Measurements from ENCODE around the gene DYNLT5. TPM values are rescaled to one million over a fixed set of nuclear protein-coding genes. Genes with fewer than 3 reads are reported as not detected.
A peak's percentile ranks its signal among the peaks of the same experiment; 100 is the strongest.
"Not testable (repeated sequence)": the region's sequence is repeated elsewhere in the genome, so short reads cannot be mapped to it uniquely, and the experiment has no call there.

DYNLT5 gene, protein sequence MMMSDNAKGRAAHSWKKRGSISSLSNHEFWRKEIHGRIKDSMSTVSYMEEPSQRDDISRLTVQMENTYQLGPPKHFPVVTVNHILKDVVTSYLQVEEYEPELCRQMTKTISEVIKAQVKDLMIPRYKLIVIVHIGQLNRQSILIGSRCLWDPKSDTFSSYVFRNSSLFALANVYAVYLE
- total RNA-seq = 0.26 TPM in 1 of 2 replicates, not detected in the other
- not detected for polyA plus RNA-seq (2012)

DNA sequence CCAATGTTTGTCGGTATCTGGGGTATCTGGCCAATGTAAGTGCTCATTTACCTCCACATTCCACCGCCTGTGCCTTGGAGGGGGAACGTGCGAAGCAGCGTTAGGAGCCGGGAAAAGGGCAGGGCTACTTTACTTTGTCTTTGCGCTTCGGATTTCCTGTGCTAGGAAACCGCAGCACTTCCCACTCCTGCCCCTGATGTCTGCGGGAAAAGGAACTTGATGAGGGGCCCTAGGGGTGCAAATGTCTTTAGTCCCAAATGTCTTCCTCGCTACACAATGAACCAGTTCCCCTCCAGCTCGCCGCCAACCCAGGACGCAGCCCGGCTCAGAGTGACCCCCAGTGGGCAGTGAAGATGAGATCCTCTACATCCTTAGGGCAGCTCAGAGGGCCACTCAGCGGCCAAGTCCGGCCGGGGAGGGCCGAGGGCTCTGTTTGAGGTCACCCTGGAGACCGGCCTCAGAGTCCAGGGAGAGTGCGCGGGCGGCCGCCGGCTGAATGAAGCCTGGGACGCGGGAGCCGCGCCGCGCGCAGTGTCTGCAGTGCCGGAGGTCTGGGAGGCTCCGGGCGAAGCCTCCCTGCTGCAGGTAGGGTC is at the start of gene DYNLT5:
Gene DYNLT5 (plus strand): TSS at position 460 of the 593 bp plus-strand sequence. CDS start 2,200 bp downstream, outside the sequence.
- peak; percentile 58 for DNase-seq (ENCODE audit: low read depth)

DNA sequence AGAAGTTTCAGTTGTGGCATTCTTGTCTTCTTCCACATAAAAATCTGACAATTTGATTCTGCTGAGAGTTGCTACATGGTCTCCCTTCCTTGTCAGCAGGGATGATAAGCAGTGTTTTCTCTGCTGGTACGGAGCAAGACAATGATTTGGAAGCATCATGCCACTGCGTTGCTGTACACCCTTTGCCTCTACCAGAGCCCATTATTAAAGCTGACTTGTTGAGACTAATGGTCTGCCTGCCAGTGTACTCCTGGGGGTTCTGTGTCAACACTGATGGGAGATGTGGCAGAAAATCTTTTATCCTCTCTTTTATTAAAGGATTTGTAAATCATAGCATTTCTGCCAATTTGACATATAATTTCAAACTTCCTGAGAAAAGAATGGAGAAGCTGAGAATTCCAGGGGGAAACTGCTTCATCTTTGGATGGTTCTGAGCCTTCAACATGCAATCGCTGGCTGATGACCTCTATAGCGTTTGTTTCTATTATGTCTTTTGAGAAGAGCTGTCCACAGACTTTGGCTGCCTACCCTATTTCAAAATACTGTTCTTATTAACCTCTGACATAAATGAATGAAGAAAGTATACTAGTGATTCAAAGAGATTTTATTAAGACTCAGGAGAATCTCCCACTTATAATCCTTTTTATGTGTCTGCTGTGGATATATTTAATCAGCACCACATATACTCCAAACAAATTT is 47.9 kb upstream of the DYNLT5 start:
- no peak for DNase-seq (ENCODE audit: low read depth)

DNA sequence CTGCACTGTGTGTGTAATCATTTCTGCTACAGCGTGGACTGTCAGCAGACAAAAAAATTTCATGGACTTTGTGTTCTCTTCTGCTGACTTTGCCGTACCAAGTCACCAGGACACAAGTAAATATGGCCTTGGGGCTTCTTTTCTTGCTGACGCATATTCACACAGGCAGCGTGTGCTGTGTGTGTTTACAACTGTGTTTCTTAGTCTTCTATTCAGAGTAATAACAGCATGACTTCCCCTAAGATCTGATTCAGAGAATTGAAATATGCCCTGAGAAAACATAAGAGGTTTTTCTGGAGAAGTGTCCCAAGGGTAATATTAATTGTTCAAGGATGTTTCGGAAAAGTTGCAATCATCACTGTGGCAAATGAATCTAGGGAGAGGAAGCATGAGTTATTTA is 47.1 kb upstream of the DYNLT5 start:
- peak; percentile 19 for DNase-seq (ENCODE audit: low read depth)

DNA sequence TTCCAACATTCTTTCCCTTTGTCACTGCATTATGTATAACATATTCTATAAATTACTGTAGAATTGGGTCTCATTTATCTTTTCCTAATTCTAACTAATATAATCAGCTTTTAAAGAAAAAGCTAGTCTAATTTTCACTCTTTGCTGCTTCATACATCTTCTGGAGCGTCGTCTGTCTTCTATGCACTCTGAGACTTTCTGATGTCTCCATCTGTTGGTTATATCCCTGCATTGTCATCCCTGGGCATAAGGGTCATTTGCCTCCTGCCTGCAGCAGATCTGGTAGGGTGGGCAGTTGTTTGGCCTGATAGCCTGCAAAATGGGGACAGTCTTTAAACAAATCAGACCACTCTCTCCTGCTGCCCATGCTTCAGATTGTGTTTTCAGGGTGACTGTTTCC is 40.8 kb upstream of the DYNLT5 start:
- peak; percentile 34 for DNase-seq (ENCODE audit: low read depth)

DNA sequence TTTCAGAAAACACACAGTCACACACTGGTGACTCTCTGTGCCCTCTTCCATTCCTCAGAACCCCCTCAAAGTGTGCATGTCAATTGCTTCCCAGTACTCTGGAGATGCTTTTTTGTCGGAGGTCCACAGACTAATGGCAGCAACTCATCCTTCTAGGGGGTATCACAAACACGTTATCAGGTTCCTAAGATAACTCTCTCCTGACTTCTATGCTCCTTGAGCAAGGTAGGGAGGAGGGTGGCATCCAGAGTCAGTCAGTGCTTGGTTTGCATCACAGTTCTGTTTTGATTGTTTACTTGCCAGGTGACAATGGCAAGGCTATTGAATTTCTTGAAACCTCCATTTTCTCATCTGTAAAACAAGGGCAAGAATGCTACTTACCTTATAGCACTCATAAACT is 39.4 kb upstream of the DYNLT5 start:
- DNase-seq (ENCODE audit: low read depth) = no peak

DNA sequence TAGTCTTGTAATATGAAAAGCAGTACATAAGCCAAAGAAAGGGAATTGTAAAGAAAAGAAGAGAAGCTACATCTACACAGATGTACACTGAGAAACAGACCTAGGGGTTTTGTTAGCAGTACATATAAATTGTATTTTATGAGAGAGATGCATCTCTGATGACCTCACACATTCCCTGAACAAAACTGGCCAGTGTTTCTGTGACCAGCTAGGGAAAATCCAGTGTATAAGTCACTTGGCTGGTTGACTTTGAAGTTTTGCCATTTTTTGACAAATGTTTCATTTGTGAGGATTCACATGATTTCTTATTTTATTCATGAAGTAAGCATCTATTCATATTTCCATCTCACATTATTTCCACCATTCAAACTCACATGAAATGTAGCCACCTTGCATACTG is 28.3 kb upstream of the DYNLT5 start:
- no peak for DNase-seq (ENCODE audit: low read depth)

DNA sequence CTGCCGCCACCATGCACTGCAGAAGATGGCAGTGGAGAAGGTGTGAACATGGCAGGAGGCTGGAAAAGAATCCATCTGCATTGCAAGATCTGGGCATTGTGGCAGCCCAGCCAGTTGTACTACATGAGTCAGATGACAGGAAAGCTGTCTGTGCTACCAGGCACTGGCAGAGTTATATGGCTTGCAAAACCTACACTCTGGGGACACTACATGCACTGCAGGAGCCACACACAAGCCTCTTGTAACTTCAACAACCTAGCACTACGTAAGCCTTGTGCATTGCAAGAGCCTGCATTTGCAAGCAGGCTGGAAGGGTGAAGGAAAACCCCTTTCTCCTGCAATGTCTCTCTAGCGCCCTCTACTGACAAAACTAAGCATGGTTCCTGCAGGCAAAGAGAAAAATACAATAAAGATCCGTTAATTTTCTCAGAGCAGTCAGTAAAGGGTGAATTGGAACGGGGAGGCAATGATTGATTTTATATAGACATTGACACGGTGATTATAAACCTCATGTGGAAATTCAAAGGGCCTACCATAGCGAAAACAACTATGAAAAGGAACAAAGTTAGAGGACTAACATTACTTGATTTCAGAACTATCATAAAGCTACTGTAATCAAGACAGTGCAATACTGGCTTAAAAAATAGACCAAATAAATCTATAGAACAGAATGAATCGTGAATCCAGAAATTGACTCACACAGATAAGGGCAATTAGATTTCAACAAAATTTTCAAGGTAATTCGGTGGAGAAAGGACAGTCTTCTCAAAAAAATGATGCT is 26.2 kb upstream of the DYNLT5 start:
- peak; percentile 72 for DNase-seq (ENCODE audit: low read depth)

DNA sequence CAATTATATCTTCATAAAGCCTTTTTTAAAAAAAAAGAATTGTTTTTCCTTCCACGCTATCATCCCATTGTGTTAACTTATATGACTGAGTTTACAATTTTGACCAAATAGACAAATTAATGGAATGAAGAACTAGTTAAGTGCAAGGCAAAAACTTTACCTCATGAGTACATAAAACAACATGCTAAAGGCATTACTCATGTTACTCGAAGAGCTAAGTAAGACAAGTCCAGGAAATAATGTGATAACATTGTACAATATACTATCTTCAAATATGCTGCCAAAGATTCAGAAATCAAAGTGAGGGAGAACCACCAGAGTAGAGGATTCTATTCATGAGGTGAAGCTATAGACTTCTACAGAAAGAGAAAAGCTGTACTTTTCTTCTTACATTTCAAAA is 24.2 kb upstream of the DYNLT5 start:
- DNase-seq (ENCODE audit: low read depth) = no peak

DNA sequence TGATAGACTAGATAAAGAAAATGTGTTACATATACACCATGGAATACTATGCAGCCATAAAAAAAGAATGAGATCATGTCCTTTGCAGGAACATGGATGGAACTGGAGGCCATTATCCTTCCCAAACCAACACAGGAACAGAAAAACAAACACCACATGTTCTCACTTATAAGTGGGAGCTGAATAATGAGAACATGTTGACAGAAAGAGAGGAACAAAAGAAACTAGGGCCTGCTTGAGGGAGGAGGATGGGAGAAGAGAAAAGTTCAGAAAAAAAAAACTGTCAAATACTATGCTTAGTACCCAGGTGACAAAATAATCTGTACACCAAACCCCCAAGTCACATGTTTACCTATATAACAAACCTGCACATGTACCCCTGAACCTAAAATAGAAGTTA is 23.5 kb upstream of the DYNLT5 start:
- not testable (repeated sequence) for DNase-seq (ENCODE audit: low read depth)

DNA sequence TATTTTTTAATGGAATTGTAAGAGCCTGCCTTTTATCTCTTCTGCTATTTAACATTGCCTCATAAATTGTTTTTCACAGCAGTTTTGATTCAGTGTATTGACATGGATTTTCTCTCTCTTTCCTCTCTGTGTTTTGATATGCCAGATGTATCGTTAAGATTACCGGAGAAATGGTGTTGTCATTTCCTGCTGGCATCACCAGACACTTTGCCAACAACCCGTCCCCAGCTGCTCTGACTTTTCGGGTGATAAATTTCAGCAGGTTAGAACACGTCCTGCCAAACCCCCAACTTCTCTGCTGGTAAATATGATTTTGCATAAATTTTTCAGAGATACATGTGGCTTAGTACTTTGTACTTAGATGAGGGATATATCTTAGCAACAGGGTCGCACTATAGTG is 23.1 kb upstream of the DYNLT5 start:
- DNase-seq (ENCODE audit: low read depth) = peak; percentile 15

DNA sequence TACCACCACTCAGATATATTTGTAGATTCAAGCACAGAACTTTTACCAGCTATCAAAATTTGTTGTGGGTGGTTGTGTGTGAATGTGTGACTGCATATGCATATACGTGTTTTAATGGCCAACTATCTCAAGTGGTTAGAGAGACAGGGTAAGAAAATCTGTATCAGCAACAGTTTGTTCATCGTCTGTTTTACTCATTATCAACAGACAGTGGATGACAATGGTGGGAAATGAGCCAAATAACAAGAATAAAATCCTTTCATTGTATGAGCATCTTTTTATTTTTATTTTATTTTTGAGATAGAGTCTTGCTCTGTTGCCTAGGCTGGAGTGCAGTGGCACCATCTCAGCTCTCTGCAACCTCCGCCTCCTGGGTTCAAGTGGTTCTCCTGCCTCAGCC is 22.7 kb upstream of the DYNLT5 start:
- no peak for DNase-seq (ENCODE audit: low read depth)

DNA sequence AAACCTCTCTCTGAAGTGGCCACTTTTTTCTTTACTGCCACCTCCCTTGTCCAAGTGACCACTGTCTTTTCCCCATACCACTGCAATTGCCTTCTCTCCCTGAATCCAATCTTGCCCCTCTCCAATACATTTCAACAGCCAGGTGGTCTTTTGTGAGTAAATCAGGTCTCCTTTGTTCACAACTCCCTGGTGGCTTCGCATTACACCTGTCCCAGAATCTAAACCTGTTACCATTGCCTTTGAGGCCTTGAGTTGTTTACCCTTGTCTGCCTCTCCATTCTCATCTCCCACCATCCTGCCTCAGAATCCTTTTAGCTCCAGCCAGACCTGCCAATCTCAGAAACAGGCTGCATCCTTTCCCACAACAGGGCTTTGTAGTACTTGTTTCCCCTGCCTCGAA is 21.8 kb upstream of the DYNLT5 start:
- no peak for DNase-seq (ENCODE audit: low read depth)

DNA sequence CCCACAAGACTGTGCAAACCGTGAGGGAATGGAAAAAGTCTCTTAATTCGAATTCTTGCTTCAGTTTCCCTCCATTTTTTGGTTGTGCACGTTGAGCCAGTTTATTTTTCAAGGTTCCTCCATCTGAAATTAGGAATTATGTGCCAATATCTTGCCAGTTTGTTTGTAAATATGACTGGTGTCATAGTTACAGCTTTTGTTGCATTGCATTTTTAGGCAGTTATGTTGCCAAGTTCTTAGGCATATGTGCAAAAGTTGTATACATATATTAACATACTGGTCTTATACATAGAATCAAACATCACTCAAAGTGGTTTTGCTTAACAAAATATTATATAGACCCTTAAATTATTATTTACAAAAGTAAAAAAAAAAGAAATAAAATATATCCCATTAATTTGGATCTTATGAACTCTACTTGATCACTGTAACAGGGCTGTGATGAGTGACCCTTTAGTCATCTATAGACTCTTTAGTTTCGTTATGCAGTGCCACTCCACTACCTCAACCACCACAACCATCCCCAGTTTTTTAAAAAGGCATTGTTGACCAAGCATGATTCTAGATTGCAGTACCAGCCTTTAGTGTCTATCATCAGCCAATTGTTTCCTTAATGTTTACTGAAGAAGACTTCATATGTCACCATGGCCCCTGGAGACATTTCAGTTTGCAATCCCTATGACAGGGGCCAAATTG is 20.9 kb upstream of the DYNLT5 start:
- DNase-seq (ENCODE audit: low read depth) = no peak

DNA sequence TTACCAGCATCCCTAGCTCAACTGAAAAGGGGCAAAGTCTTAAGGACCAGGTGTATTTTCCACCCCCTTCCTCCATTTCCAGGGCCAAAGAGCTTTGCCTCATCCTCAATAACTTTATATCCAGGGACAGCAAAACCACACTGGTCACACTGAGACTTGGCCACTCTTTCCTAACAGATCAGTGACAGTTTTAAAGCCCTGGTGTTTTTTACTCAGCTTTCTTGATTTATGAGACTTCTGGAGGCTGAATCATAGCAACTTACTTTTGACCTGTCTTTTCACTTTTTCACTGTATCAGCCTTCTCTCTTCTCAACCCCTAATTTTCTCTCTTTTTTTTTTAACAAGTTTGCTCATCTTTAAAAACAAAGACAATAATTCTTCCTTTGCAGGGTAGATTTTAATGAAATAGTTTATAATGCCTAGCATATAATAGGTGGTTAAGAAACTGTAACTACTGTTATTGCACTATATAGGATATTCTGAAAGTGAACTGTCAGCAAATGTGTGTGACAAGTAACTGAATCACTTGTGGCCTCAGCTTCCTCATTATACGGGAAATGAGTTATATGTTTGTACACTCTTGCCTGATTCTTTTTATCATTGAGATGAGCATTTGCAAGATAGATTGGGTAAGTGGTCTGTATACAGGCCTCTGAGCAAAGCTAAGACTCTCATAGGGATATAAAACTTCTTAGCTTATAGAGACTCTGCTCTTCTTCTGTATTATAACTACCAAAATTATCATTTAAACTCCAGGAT is 19.7 kb upstream of the DYNLT5 start:
- no peak for DNase-seq (ENCODE audit: low read depth)

DNA sequence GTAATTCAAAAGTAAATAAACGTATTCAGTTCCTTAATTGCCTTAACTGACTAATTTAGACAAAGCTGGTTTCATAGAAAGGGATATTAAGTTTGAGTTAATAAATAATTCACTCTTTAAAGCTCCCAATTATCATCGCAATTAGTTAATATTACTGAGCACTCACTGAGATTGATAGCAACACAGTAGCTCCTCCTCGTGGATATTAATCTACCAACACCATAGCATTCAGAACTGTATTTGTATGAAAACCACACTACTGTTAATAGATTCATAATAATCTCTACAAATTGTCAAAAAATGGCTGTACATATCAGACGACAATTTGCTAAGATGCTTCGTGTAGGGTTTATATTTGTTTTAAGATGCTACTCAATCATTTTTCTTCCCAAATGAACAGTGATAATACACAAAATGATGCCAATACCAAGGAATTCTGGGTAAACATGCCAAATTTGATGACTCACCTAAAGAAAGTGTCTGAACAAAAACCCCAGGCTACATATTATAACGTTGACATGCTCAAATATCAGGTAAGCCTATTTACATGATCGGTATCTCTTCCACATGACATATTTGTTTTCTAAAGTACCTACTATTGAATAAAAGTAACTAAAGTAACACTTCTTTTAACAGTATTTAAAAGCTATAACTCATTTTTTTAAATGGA is 18.8 kb upstream of the DYNLT5 start:
- DNase-seq (ENCODE audit: low read depth) = no peak

DNA sequence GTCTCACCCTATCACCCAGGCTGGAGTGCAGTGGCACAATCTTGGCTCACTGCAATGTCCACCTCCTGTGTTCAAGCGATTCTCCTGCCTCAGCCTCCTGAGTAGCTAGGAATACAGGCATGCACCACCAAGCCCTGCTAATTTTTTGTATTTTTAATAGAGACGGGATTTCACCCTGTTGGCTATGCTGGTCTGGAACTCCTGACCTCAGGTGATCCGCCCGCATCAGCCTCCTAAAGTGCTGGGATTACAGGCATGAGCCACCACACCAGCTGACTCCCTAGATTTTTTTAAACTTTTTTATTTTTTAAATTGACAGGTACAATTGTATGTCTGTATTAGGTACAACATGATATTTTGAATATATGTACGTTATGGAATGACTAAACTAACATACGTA is 17.7 kb upstream of the DYNLT5 start:
- DNase-seq (ENCODE audit: low read depth) = not testable (repeated sequence)

DNA sequence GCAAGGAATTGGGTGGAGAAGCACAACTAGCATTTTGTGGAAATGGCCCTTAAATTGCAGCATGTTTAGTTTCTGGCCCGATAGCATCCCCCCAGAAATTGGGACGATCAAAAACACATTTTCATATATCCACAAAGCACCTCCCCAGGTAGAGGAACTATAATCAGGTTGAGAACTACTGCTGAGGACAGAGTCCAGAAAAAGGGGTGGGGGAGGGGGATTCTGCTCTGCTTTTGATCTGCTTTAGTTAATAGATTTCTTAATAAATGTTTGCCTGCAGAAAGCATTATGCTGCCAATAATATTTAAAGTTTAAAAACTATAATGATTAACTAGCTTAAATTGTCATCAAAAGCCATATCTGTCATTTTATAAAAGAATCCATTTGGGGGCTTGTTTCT is 14.4 kb upstream of the DYNLT5 start:
- DNase-seq (ENCODE audit: low read depth) = no peak

DNA sequence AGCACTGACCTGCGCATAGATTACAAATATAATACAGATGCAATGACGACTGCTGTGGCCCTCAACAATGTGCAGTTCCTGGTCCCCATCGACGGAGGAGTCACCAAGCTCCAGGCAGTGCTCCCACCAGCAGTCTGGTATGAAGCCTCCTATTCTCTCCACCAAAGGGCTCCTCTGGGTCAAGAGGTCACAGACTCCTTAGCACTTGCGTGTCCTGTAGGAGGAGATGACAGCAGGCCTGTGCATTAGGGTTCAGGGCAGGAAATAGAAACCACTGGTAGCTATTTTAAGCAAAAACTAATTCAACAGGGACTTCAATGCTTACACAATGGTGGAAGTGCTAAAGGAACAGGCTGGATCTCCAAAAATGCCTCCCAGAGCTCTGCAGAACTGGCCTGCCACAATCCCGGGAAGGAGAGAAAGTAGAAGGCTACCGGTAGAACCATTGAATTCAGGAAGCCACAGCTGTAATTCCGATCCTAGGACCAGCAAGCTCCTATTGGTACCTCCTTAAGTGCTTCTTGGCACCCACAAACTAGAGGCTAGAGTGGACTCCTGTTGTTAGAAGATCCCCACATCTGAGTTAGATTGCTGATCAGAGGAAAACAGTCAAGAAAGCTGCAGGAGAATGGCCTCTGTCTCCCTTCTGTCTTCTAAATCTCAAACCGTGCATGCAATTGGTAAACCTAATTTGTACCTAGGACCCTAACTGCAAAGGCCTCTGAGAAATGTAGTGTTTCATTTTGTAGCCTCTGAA is 12.7 kb upstream of the DYNLT5 start:
- DNase-seq (ENCODE audit: low read depth) = no peak

DNA sequence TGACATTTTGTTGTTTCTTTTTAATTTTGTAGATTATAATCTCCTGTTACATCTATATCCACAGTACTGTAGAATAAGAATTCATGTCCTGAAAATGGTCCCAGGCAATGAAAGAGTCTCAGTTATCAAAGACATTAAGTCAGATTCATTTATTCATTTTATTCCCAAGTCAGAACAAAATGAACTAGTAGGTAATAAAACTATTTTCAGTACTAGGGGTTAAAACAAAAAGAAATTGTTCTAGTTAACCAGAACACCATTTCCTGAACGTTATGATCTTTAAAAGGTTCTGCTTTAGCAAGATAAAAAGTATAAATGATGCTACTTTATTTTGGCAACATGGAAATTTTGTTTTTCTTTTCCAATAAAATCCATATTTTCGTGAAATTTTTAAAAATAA is 6.8 kb upstream of the DYNLT5 start:
- DNase-seq (ENCODE audit: low read depth) = no peak

Measured in myocyte (in vitro differentiated cells).